Measurements from ENCODE around the gene TTC9B. TPM values are rescaled to one million over a fixed set of nuclear protein-coding genes. Genes with fewer than 3 reads are reported as not detected.

TTC9B gene
- total RNA-seq, 2 experiments from 2014 or later, result not detected

- peaks cover 2% of the 10 kb centered on the region for H3K4me1 Mint-ChIP-seq
- H3K27ac Mint-ChIP-seq, result no peak overlapping the region
- H3K4me3 Mint-ChIP-seq, result no peak overlapping the region
- ChIA-PET POLR2A (no interaction called here), CTCF (no interaction called here)
- H3K9me3 Mint-ChIP-seq, result no peaks in the 10 kb centered on the region
- H3K36me3 Mint-ChIP-seq (ENCODE audit: low read depth), result peaks cover 30% of the 10 kb centered on the region
- H3K27me3 Mint-ChIP-seq, result no peaks in the 10 kb centered on the region
- DNase-seq, result no peak
These were observed 38.3 kb upstream of the TTC9B start for GRCh38 chr19:40256512-40256911.

- POLR2A ChIA-PET, result no interaction called here
- H3K27ac Mint-ChIP-seq, result no peak overlapping the region
These were observed 37.5 kb upstream of the TTC9B start for GRCh38 chr19:40255619-40256166.

GRCh38 chr19:40254714-40255418 lies 36.7 kb upstream of the TTC9B start:
- DNase-seq, result no peak
- H3K27me3 Mint-ChIP-seq, result no peaks in the 10 kb centered on the region
- POLR2A ChIA-PET, result no interaction called here

More at GRCh38 chr19:40255619-40256166, 37.5 kb upstream of the TTC9B start:
- Mint-ChIP-seq H3K36me3 (ENCODE audit: low read depth) (peaks cover 30% of the 10 kb centered on the region), H3K9me3 (no peaks in the 10 kb centered on the region), H3K4me3 (no peak overlapping the region), H3K4me1 (peaks cover 2% of the 10 kb centered on the region), H3K27me3 (no peaks in the 10 kb centered on the region)
- DNase-seq, result no peak
- CTCF ChIA-PET, result no interaction called here

DNA sequence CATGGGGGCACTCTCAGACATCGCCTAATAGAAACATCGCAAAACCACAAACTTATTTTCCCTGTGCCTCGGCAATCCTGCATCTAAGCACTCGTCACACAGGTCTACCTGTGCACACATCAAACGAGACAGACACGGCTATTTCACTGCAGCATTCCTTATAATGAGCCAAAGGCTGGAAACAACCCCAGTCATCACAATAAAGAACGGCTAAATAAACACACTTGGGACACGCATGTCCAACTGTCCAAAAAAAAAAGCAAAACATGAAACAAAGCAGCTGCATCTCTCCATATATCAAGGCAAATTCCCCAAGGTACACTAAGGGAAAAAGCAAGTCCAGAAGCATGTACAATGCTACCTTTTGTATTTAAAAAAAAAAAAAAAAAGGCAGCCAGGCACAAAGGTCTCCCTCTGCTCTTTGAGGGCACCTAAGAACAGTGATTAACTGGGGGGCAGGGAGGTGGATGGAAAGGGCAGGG lies 35.5 kb upstream of the TTC9B start:
- peaks cover 37% of the 10 kb centered on the region for H3K36me3 Mint-ChIP-seq (ENCODE audit: low read depth)
- no peak overlapping the region for H3K4me3 Mint-ChIP-seq
- ChIA-PET CTCF (interaction anchor here (1.2 kb wide), 1 partner anchor 79 kb away, joined by 3 read pairs; no protein-coding TSS in a partner anchor), POLR2A (no interaction called here)
- H3K9me3 Mint-ChIP-seq, result no peaks in the 10 kb centered on the region
- peaks cover 3% of the 10 kb centered on the region for H3K4me1 Mint-ChIP-seq
- peak overlapping the region; percentile 5 for H3K27ac Mint-ChIP-seq
- no peak for DNase-seq
- no peaks in the 10 kb centered on the region for H3K27me3 Mint-ChIP-seq

More at GRCh38 chr19:40254714-40255418, 36.7 kb upstream of the TTC9B start:
- Mint-ChIP-seq H3K4me1 (peaks cover 3% of the 10 kb centered on the region), H3K36me3 (ENCODE audit: low read depth) (peaks cover 34% of the 10 kb centered on the region), H3K9me3 (no peaks in the 10 kb centered on the region), H3K27ac (peak overlapping the region; percentile 46), H3K4me3 (no peak overlapping the region)
- CTCF ChIA-PET, result interaction anchor here (0.7 kb wide), 1 partner anchor 582 kb away, joined by 3 read pairs; no protein-coding TSS in a partner anchor

DNA sequence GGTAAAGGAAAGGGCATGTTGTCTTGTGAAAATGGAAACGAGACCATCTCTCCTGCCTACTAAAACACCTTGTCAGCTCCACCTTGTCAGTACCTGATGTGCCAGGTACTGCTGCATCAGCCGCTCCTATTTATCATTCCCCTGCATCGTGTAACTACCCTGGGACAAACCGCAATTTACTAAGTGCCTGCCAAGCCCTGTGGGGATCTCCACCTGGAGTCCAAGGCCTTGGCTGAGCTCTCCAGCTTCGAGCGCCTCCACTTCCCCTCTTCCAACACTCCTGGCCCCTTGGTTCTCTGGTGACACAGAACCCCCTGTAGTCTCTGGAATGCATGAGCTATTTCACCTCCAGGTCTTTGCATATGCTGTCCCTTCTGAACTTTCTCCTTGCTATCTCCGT lies 34.2 kb upstream of the TTC9B start:
- CTCF ChIA-PET, result interaction anchor here (0.6 to 1.2 kb wide), 2 partner anchors 78 to 242 kb away, joined by 3 to 4 read pairs; no protein-coding TSS in a partner anchor

GRCh38 chr19:40251991-40252390 lies 33.8 kb upstream of the TTC9B start:
- H3K9me3 Mint-ChIP-seq, result no peaks in the 10 kb centered on the region
- ChIA-PET CTCF (interaction anchor here (0.6 kb wide), 1 partner anchor 242 kb away, joined by 4 read pairs; no protein-coding TSS in a partner anchor), POLR2A (no interaction called here)
- no peaks in the 10 kb centered on the region for H3K27me3 Mint-ChIP-seq
- peaks cover 3% of the 10 kb centered on the region for H3K4me1 Mint-ChIP-seq
- H3K36me3 Mint-ChIP-seq (ENCODE audit: low read depth), result peaks cover 37% of the 10 kb centered on the region
- no peak overlapping the region for H3K27ac Mint-ChIP-seq
- no peak for DNase-seq
- no peak overlapping the region for H3K4me3 Mint-ChIP-seq

More for the DNA sequence above, 34.2 kb upstream of the TTC9B start:
- H3K4me1 Mint-ChIP-seq, result peaks cover 3% of the 10 kb centered on the region
- no peaks in the 10 kb centered on the region for H3K27me3 Mint-ChIP-seq
- H3K9me3 Mint-ChIP-seq, result no peaks in the 10 kb centered on the region
- POLR2A ChIA-PET, result no interaction called here
- H3K4me3 Mint-ChIP-seq, result no peak overlapping the region
- H3K36me3 Mint-ChIP-seq (ENCODE audit: low read depth), result peaks cover 37% of the 10 kb centered on the region
- no peak for DNase-seq
- no peak overlapping the region for H3K27ac Mint-ChIP-seq

DNA sequence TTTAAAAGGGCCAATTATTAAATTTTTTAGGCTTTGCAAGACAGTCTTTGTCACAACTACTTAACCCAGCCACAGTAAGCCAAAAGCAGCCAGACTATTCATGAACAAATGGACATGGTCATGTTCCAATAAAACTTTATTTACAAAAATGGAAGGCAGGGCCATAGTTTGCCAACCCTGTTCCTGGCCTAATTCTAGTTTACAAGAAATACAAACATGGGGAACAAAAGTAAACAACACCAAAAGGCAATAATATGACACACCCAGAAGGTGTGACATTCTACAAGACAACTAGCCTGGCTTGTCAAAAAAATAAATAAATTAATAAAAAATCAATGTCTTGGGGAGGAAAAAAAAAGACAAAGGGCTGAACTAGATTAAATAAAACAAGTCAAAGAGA lies 33.1 kb upstream of the TTC9B start:
- H3K9me3 Mint-ChIP-seq, result no peaks in the 10 kb centered on the region
- POLR2A ChIA-PET, result no interaction called here
- H3K27me3 Mint-ChIP-seq, result no peaks in the 10 kb centered on the region
- CTCF ChIA-PET, result no interaction called here
- peaks cover 36% of the 10 kb centered on the region for H3K36me3 Mint-ChIP-seq (ENCODE audit: low read depth)
- H3K4me3 Mint-ChIP-seq, result no peak overlapping the region
- H3K27ac Mint-ChIP-seq, result no peak overlapping the region
- peaks cover 3% of the 10 kb centered on the region for H3K4me1 Mint-ChIP-seq
- DNase-seq, result no peak

GRCh38 chr19:40249781-40250180 lies 31.6 kb upstream of the TTC9B start:
- Mint-ChIP-seq H3K36me3 (ENCODE audit: low read depth) (peaks cover 23% of the 10 kb centered on the region), H3K27ac (peak overlapping the region; percentile 42), H3K4me3 (no peak overlapping the region), H3K9me3 (no peaks in the 10 kb centered on the region), H3K4me1 (peaks cover 3% of the 10 kb centered on the region), H3K27me3 (no peaks in the 10 kb centered on the region)
- CTCF ChIA-PET, result interaction anchor here (0.6 kb wide), 1 partner anchor 89 kb away, joined by 3 read pairs; no protein-coding TSS in a partner anchor
- DNase-seq, result no peak
- POLR2A ChIA-PET, result no interaction called here

- peaks cover 21% of the 10 kb centered on the region for H3K36me3 Mint-ChIP-seq (ENCODE audit: low read depth)
- H3K4me1 Mint-ChIP-seq, result peaks cover 3% of the 10 kb centered on the region
- H3K9me3 Mint-ChIP-seq, result no peaks in the 10 kb centered on the region
- no peaks in the 10 kb centered on the region for H3K27me3 Mint-ChIP-seq
- H3K4me3 Mint-ChIP-seq, result no peak overlapping the region
- no peak for DNase-seq
- ChIA-PET POLR2A (no interaction called here), CTCF (no interaction called here)
- H3K27ac Mint-ChIP-seq, result no peak overlapping the region
These were observed 31.0 kb upstream of the TTC9B start for GRCh38 chr19:40249201-40249600.

DNA sequence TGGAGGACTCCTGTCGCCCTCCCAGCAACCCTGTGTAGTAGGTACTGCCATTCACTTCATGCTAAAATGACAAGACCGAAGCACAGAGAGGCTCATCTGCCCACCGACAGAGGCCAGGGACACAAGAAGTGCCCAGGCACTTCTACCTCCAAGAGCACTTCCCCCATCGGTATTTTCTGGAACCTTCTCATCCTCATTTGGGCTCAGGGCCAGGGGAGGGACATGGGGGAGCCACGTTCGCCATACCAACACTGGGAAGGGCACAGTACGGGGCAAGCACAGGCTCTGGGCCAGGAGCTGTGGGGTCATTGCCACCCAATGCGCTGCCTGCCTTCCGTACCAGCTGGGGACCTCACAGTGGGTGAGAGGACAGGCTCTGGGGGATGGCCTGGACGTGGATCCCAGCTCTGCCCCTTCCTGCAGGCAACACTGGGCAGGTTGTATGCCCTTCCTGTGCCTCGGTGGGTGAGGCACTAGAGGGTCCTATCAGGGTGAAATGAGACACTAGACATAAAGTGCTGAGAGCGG lies 29.6 kb upstream of the TTC9B start:
- no peak overlapping the region for H3K4me3 Mint-ChIP-seq
- no peak overlapping the region for H3K27ac Mint-ChIP-seq
- DNase-seq, result no peak
- ChIA-PET POLR2A (no interaction called here), CTCF (interaction anchor here (1.6 kb wide), 1 partner anchor 37 kb away, joined by 4 read pairs; the partner anchor contains the start of gene AKT2)
- H3K4me1 Mint-ChIP-seq, result peaks cover 3% of the 10 kb centered on the region
- no peaks in the 10 kb centered on the region for H3K27me3 Mint-ChIP-seq
- no peaks in the 10 kb centered on the region for H3K9me3 Mint-ChIP-seq
- H3K36me3 Mint-ChIP-seq (ENCODE audit: low read depth), result peaks cover 12% of the 10 kb centered on the region

DNA sequence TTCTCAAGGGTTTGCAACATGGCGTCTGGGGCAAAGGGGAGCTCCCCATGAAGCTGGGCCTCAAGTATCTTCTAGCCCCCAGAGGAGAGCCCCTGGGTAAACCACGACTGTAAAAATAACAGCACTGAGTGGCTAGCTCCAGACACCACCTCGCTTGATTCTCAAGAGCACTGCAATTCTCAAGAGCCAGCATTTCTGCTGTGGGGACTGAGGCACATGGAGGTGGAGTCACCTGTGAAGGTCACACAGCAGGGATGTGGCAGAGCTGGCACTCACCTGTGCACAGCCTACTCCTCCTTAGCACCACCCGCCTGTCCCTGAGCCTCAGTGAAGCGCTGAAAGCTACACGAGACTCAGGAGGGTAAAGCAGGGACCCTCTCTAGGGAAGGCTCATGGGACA lies 29.0 kb upstream of the TTC9B start:
- H3K36me3 Mint-ChIP-seq (ENCODE audit: low read depth), result peaks cover 7% of the 10 kb centered on the region
- peaks cover 3% of the 10 kb centered on the region for H3K4me1 Mint-ChIP-seq
- ChIA-PET CTCF (interaction anchor here (1.1 to 1.6 kb wide), 3 partner anchors 12 to 38 kb away, joined by 3 to 5 read pairs (median 4); partner anchors contain the start of gene AKT2), POLR2A (no interaction called here)
- H3K27ac Mint-ChIP-seq, result no peak overlapping the region
- no peaks in the 10 kb centered on the region for H3K27me3 Mint-ChIP-seq
- H3K4me3 Mint-ChIP-seq, result no peak overlapping the region
- DNase-seq, result no peak
- H3K9me3 Mint-ChIP-seq, result no peaks in the 10 kb centered on the region

DNA sequence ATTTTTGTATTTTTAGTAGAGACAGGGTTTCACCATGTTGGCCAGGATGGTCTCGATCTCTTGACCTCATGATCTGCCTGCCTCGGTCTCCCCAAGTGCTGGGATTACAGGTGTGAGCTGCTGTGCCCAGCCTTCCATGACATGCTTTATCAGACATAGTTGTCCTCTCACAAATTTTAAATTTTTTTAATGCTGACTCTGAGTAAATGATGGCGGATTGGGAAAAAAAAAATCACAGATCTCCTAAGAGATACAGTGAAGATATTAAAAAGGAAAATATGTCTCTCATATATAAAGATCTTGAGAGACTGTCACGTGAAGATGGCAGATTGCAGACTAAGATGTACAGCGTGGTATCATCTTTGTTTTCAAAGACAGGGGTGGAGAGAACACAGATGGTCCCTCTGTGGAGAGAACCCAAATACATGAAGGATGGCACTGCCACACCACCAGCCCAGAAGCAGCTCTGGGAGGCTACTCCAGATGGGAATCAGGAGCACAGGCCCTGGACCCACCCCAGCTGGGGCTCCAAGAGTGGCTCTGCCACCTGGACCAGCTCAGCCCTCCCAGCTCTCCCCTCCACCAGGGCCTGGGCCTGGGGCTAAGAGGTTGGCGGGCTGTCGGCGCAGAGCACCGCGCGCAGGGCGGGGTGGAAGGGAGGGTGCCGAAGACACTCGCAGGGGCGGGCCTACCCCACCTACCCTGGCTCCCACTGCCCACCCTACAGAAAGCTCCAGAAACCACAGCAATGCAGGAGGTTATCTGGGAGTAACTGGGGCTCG lies 28.3 kb upstream of the TTC9B start:
- DNase-seq, result no peak
- H3K27ac Mint-ChIP-seq, result no peak overlapping the region
- ChIA-PET CTCF (interaction anchor here (1.1 to 1.4 kb wide), 2 partner anchors 13 kb away, joined by 3 to 5 read pairs; no protein-coding TSS in a partner anchor), POLR2A (no interaction called here)
- H3K36me3 Mint-ChIP-seq (ENCODE audit: low read depth), result peaks cover 9% of the 10 kb centered on the region
- H3K27me3 Mint-ChIP-seq, result no peaks in the 10 kb centered on the region
- no peaks in the 10 kb centered on the region for H3K9me3 Mint-ChIP-seq
- no peak overlapping the region for H3K4me3 Mint-ChIP-seq
- peaks cover 3% of the 10 kb centered on the region for H3K4me1 Mint-ChIP-seq

Measured in activated CD4-positive, alpha-beta T cell treated with anti-CD3 and anti-CD28 coated beads, Interleukin-2, amount 10 ng/mL, durations not matched to agents 7 days and 5 days (primary cell).